Keratinocyte (primary cell): ENCODE results near the gene KRTAP10-6.

ENCODE experiments used
- CTCF ChIP-seq, 3 experiments: IDR thresholded peaks in 1 of 3; conservative IDR thresholded peaks in 1 of 3; optimal IDR thresholded peaks in 1 of 3; 2 replicates in 2 of 3; 3 replicates in 1 of 3; pipeline versions ENCODE3 to v1.5.1; 2011; ENCODE audit warnings: low read length in 3 of 3, mild to moderate bottlenecking in 3 of 3, moderate library complexity in 2 of 3, control low read depth in 1 of 3, inconsistent platforms in 1 of 3; ENCODE audit not compliant: insufficient read depth in 2 of 3; ENCODE audit errors: extremely low read depth in 1 of 3
- EZH2 ChIP-seq: IDR thresholded peaks from one replicate; pipeline ENCODE4 v1.6.1; 2012; ENCODE audit warnings: inconsistent platforms, mild to moderate bottlenecking, low read length, moderate library complexity

GRCh38 chr21:44598061-44598460, 5.8 kb upstream of the KRTAP10-6 start:
- TF ChIP-seq CTCF (optimal IDR thresholded peaks at IDR 0.05 in 1 of 3, IDR thresholded peaks at IDR 0.05 in 1 of 3, conservative IDR thresholded peaks at IDR 0.05 in 1 of 3; ENCODE audit: extremely low read depth in 1 of 3, insufficient read depth in 2 of 3, low read length in 3 of 3) (no peak), EZH2 (no peak)
